OCI-LY3 (cell line): Measurements from ENCODE around the gene WDR48.

Experiments used
- H2AFZ ChIP-seq: fragments of 200-600, 300-600 bp; shearing (Covaris generic); 2 replicates; pipeline ENCODE4 v1.6.0; 2014; ENCODE audit warnings: antibody characterized with exemption, low read depth, low read length
- H3K27ac ChIP-seq: fragments of 200-600, 300-600 bp; sonication (generic); 2 replicates; pipeline ENCODE4 v1.5.1; 2014; ENCODE audit warnings: mild to moderate bottlenecking, low read length, moderate library complexity, mixed read lengths
- H3K27me3 ChIP-seq: fragments of 200-600, 300-600 bp; sonication (generic); 2 replicates; pipeline ENCODE4 v1.6.1; 2014; ENCODE audit warnings: low read depth, low read length, mixed read lengths
- H3K36me3 ChIP-seq: fragments of 200-600, 300-600 bp; sonication (generic); replicated peaks from 2 replicates; pipeline ENCODE3; 2014; ENCODE audit warnings: low read depth, low read length, mixed read lengths
- H3K4me1 ChIP-seq: fragments of 300-600, 200-600 bp; sonication (generic); 2 replicates; pipeline ENCODE4 v1.6.1; 2014; ENCODE audit warnings: low read length, mixed read lengths
- H3K4me2 ChIP-seq: fragments of 200-600, 300-600 bp; sonication (generic); 2 replicates; pipeline ENCODE4 v1.6.1; 2014; ENCODE audit warnings: low read length, mixed read lengths
- H3K4me3 ChIP-seq: fragments of 300-600, 200-600 bp; sonication (generic); 2 replicates; pipeline ENCODE4 v1.5.1; 2014; ENCODE audit warnings: antibody characterized with exemption, mild to moderate bottlenecking, low read length, moderate library complexity
- H3K79me2 ChIP-seq: fragments of 300-600, 200-600 bp; shearing (Covaris generic); 2 replicates; pipeline ENCODE4 v1.6.1; 2014; ENCODE audit warnings: mild to moderate bottlenecking, low read length, mixed read lengths
- H3K9ac ChIP-seq: fragments of 300-600, 200-600 bp; shearing (Covaris generic); 2 replicates; pipeline ENCODE4 v1.6.0; 2014; ENCODE audit warnings: mild to moderate bottlenecking, low read length, moderate library complexity
- H3K9me3 ChIP-seq: fragments of 200-600, 300-600 bp; shearing (Covaris generic); 2 replicates; pipeline ENCODE4 v1.6.1; 2014; ENCODE audit warnings: low read length, mixed read lengths; ENCODE audit not compliant: insufficient read depth
- H4K20me1 ChIP-seq: fragments of 200-600, 300-600 bp; sonication (generic); 2 replicates; pipeline ENCODE4 v1.6.1; 2016; ENCODE audit warnings: low read length, mixed read lengths; ENCODE audit not compliant: insufficient read depth
- EZH2phosphoT487 ChIP-seq: fragments of 200-600 bp; shearing (Covaris generic); IDR thresholded peaks from 2 replicates; pipeline ENCODE4 v1.6.1; 2018; ENCODE audit warnings: antibody characterized with exemption, mixed run types, low read depth
- TF ChIP-seq, protein P1 (sequence below): fragments of 200-600, 300-600 bp; sonication (generic); IDR thresholded peaks from 2 replicates; pipeline ENCODE4 v1.5.1; 2014; ENCODE audit warnings: antibody characterized with exemption, low read length, low read depth

Gene WDR48

DNA sequence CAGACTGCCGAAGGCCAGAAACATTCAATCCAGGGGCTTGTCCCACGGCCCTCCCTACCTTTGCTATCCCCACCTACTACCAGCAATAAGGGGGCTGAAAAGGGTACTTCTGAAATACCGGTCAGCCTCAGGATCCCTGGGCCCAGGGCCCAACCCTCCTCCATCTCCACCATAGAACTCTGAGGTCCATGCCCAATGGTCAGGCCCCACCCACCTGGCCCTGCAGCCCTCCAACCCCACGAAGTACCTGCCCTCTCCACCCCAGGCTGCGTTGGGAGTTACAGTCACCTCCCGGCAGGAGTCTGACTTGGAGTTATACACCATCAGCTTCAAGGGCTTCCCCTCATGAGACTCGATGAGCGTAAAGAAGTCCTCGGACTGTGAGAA is 48.7 kb downstream of the WDR48 start:
- Histone ChIP-seq H3K4me2 (no peak overlapping the region), H3K79me2 (no peaks in the 10 kb centered on the region; the same call in 1 of the 2 replicates), H3K9ac (no peak overlapping the region), H3K27ac (no peak overlapping the region), H3K36me3 (peaks cover 44% of the 10 kb centered on the region), H3K4me3 (no peak overlapping the region), H3K9me3 (no peaks in the 10 kb centered on the region), H3K4me1 (no peaks in the 10 kb centered on the region), H2AFZ (no peak overlapping the region), H4K20me1 (peaks cover 4% of the 10 kb centered on the region), H3K27me3 (no peaks in the 10 kb centered on the region)
- TF ChIP-seq, protein P1, sequence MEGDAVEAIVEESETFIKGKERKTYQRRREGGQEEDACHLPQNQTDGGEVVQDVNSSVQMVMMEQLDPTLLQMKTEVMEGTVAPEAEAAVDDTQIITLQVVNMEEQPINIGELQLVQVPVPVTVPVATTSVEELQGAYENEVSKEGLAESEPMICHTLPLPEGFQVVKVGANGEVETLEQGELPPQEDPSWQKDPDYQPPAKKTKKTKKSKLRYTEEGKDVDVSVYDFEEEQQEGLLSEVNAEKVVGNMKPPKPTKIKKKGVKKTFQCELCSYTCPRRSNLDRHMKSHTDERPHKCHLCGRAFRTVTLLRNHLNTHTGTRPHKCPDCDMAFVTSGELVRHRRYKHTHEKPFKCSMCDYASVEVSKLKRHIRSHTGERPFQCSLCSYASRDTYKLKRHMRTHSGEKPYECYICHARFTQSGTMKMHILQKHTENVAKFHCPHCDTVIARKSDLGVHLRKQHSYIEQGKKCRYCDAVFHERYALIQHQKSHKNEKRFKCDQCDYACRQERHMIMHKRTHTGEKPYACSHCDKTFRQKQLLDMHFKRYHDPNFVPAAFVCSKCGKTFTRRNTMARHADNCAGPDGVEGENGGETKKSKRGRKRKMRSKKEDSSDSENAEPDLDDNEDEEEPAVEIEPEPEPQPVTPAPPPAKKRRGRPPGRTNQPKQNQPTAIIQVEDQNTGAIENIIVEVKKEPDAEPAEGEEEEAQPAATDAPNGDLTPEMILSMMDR = no peak
- TF ChIP-seq EZH2phosphoT487 = no peak

DNA sequence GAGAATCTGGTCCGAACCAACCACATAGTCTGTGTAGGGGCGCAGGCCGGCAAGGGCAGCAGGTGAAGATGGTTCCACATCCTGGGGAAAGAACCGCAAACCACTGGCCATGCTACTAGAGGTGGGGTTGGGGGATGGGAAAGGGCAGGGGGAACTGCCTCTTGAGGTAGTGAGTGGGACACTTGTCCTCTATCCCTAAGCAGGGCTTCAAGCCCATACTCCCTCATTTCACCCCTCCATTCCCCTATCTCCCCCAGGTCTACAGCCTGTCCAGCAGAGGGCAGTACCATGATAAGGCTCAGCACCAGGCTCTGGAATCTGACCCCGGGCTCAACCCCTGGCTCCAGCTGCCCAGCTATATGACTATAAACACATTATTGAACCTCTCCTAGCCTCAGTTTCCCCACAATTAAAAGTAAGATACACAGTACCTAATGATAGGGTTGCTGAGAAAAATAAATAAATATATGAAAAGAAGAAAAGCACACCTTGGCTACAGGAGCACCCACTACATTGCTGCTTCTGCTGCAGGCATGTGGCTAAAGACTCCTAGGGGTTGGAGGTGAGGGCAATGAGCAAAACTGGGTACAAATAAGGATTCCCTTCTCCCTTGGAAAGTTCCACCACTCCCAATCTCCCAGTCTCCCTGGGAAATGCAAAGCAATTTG is 49.3 kb downstream of the WDR48 start:
- Histone ChIP-seq H3K9ac (no peak overlapping the region), H3K4me1 (peaks cover 2% of the 10 kb centered on the region), H4K20me1 (peaks cover 4% of the 10 kb centered on the region), H3K4me2 (no peak overlapping the region), H3K9me3 (no peaks in the 10 kb centered on the region), H3K27me3 (no peaks in the 10 kb centered on the region), H2AFZ (no peak overlapping the region), H3K27ac (no peak overlapping the region), H3K4me3 (no peak overlapping the region), H3K36me3 (peaks cover 39% of the 10 kb centered on the region), H3K79me2 (peaks cover 5% of the 10 kb centered on the region)
- TF ChIP-seq EZH2phosphoT487 = no peak
- TF ChIP-seq, protein P1 = peak; percentile 92

DNA sequence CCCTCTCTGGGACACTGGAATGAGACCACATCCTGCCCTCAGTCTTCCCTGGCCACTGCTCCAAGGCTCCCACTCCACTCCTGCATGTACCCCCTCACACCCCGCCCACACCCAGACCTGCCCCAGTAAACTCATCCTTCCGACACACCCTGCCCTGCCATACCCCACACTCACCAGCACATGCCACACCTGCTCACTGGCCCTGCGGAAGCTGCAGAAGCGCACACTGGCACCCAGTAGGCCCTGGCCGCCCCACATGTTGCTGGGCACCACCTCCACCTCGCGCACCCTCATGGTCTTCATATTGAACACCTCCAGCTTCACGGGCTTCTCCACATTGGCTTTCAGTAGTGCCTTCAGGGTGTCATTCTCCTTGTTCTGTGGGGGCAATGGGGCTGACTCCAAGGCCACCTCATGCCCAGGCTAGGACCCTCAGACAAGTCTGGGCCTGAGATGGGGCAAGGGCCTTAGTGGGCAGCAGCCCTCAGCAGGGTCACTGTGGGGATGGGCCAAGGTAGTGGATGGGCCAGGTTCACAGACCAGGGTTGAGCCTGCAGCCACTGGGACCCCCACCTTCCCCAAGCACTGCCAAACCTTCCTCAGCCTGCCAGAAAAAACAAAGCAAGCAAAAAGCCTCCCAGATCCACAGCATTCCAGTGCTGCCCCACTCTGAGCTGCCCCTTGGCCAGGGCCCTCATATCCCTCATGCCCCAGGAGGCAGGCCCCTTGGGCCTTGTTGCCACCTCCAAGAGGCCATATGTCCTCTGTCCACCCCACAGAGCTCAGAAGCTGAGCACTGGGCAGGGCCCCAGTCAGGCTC is 50.9 kb downstream of the WDR48 start:
- Histone ChIP-seq H3K4me2 (no peak overlapping the region), H3K27me3 (peaks cover 5% of the 10 kb centered on the region; the same call in 1 of the 2 replicates), H2AFZ (no peak overlapping the region), H3K27ac (no peak overlapping the region), H3K4me1 (peaks cover 7% of the 10 kb centered on the region), H3K79me2 (peaks cover 15% of the 10 kb centered on the region), H3K4me3 (no peak overlapping the region), H3K9me3 (no peaks in the 10 kb centered on the region), H3K9ac (no peak overlapping the region), H4K20me1 (peaks cover 4% of the 10 kb centered on the region), H3K36me3 (peaks cover 24% of the 10 kb centered on the region)
- no peak for TF ChIP-seq EZH2phosphoT487
- TF ChIP-seq, protein P1 = no peak

DNA sequence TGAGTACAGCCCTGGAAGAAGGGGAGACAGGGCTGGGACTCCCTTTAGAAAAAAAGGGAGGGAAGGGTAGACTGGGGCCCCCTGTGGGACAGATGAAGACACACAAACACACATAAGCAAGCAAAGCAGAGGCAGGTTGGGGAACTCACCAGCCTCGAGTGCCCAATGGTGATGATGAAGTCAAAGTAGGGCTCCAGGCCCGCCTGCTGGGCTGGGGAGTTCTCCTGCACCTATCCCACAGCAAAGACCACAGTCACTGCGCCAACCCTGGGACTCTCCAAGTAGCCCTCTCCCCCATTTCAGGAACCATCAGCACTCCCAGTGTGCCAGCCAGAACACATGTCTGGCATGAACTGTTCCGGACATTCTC is 51.5 kb downstream of the WDR48 start:
- peaks cover 19% of the 10 kb centered on the region for H3K36me3 ChIP-seq
- peaks cover 12% of the 10 kb centered on the region for H3K4me1 ChIP-seq
- H3K4me3 ChIP-seq = no peak overlapping the region
- H2AFZ ChIP-seq = no peak overlapping the region
- peaks cover 15% of the 10 kb centered on the region for H3K79me2 ChIP-seq
- H3K9ac ChIP-seq = no peak overlapping the region
- peaks cover 4% of the 10 kb centered on the region for H4K20me1 ChIP-seq
- no peaks in the 10 kb centered on the region for H3K9me3 ChIP-seq
- no peak overlapping the region for H3K27ac ChIP-seq
- no peak overlapping the region for H3K4me2 ChIP-seq
- TF ChIP-seq EZH2phosphoT487 = no peak
- TF ChIP-seq, protein P1 = peak; percentile 28; the same call in 1 of the 2 replicates
- peaks cover 5% of the 10 kb centered on the region; the same call in 1 of the 2 replicates for H3K27me3 ChIP-seq
